OCI-LY3 (cell line): ENCODE measurements around the gene KRTAP19-5.

Experiments
- H2AFZ ChIP-seq: fragments of 200-600, 300-600 bp; shearing (Covaris generic); 2 replicates; pipeline ENCODE4 v1.6.0; 2014; ENCODE audit warnings: antibody characterized with exemption, low read depth, low read length
- H3K27ac ChIP-seq: fragments of 200-600, 300-600 bp; sonication (generic); 2 replicates; pipeline ENCODE4 v1.5.1; 2014; ENCODE audit warnings: mild to moderate bottlenecking, low read length, moderate library complexity, mixed read lengths
- H3K27me3 ChIP-seq: fragments of 200-600, 300-600 bp; sonication (generic); 2 replicates; pipeline ENCODE4 v1.6.1; 2014; ENCODE audit warnings: low read depth, low read length, mixed read lengths
- H3K36me3 ChIP-seq: fragments of 200-600, 300-600 bp; sonication (generic); replicated peaks from 2 replicates; pipeline ENCODE3; 2014; ENCODE audit warnings: low read depth, low read length, mixed read lengths
- H3K4me1 ChIP-seq: fragments of 300-600, 200-600 bp; sonication (generic); 2 replicates; pipeline ENCODE4 v1.6.1; 2014; ENCODE audit warnings: low read length, mixed read lengths
- H3K4me2 ChIP-seq: fragments of 200-600, 300-600 bp; sonication (generic); 2 replicates; pipeline ENCODE4 v1.6.1; 2014; ENCODE audit warnings: low read length, mixed read lengths
- H3K4me3 ChIP-seq: fragments of 300-600, 200-600 bp; sonication (generic); 2 replicates; pipeline ENCODE4 v1.5.1; 2014; ENCODE audit warnings: antibody characterized with exemption, mild to moderate bottlenecking, low read length, moderate library complexity
- H3K79me2 ChIP-seq: fragments of 300-600, 200-600 bp; shearing (Covaris generic); 2 replicates; pipeline ENCODE4 v1.6.1; 2014; ENCODE audit warnings: mild to moderate bottlenecking, low read length, mixed read lengths
- H3K9ac ChIP-seq: fragments of 300-600, 200-600 bp; shearing (Covaris generic); 2 replicates; pipeline ENCODE4 v1.6.0; 2014; ENCODE audit warnings: mild to moderate bottlenecking, low read length, moderate library complexity
- H3K9me3 ChIP-seq: fragments of 200-600, 300-600 bp; shearing (Covaris generic); 2 replicates; pipeline ENCODE4 v1.6.1; 2014; ENCODE audit warnings: low read length, mixed read lengths; ENCODE audit not compliant: insufficient read depth
- H4K20me1 ChIP-seq: fragments of 200-600, 300-600 bp; sonication (generic); 2 replicates; pipeline ENCODE4 v1.6.1; 2016; ENCODE audit warnings: low read length, mixed read lengths; ENCODE audit not compliant: insufficient read depth
- EZH2phosphoT487 ChIP-seq: fragments of 200-600 bp; shearing (Covaris generic); IDR thresholded peaks from 2 replicates; pipeline ENCODE4 v1.6.1; 2018; ENCODE audit warnings: antibody characterized with exemption, mixed run types, low read depth
- TF ChIP-seq, protein P1 (sequence below): fragments of 200-600, 300-600 bp; sonication (generic); IDR thresholded peaks from 2 replicates; pipeline ENCODE4 v1.5.1; 2014; ENCODE audit warnings: antibody characterized with exemption, low read length, low read depth

Gene KRTAP19-5

DNA sequence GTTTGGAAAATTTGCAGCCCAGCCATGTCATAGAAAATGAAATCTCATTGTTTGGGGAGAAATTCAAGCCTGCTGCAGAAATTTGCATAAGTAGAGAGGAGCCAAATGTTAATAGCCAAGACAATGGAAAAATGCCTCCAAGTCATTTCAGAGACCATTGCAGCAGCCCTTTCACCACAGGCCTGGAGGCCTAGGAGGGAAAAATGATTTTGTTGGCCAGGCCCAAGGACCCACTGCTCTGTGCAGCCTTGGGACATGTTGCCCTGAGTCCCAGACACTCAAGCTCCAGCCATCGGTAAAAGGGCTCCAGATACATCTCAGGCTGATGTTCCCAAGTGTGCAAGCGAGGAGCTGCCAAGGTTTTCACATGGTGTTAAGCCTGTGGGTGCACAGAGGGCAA, 15.8 kb downstream of the KRTAP19-5 start:
- Histone ChIP-seq H3K9me3 (no peaks in the 10 kb centered on the region), H3K4me2 (no peak overlapping the region), H4K20me1 (no peaks in the 10 kb centered on the region), H3K27me3 (no peaks in the 10 kb centered on the region), H3K4me1 (no peaks in the 10 kb centered on the region), H3K36me3 (no peaks in the 10 kb centered on the region), H3K4me3 (no peak overlapping the region), H3K79me2 (no peaks in the 10 kb centered on the region), H2AFZ (no peak overlapping the region), H3K9ac (no peak overlapping the region), H3K27ac (no peak overlapping the region)
- no peak for TF ChIP-seq EZH2phosphoT487
- TF ChIP-seq, protein P1, sequence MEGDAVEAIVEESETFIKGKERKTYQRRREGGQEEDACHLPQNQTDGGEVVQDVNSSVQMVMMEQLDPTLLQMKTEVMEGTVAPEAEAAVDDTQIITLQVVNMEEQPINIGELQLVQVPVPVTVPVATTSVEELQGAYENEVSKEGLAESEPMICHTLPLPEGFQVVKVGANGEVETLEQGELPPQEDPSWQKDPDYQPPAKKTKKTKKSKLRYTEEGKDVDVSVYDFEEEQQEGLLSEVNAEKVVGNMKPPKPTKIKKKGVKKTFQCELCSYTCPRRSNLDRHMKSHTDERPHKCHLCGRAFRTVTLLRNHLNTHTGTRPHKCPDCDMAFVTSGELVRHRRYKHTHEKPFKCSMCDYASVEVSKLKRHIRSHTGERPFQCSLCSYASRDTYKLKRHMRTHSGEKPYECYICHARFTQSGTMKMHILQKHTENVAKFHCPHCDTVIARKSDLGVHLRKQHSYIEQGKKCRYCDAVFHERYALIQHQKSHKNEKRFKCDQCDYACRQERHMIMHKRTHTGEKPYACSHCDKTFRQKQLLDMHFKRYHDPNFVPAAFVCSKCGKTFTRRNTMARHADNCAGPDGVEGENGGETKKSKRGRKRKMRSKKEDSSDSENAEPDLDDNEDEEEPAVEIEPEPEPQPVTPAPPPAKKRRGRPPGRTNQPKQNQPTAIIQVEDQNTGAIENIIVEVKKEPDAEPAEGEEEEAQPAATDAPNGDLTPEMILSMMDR = no peak

DNA sequence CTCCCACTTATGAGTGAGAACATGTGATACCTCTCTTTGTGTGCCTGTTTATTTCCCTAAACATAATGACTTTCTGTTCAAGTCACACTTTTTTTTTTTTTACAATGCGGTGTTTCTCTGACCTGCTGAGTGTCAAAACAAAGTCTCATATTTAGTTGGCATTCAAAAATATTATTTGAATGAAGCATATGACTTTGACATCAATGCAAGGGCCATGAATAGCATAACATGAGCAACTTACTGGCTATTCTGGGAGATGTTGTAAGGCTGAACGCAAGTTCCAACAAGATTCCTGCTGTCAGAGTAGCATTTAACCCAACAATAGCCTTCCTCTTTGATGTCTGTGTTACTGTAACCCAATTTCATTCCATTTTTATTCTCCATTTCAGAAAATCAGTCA, 19.8 kb downstream of the KRTAP19-5 start:
- H3K4me1 ChIP-seq = no peaks in the 10 kb centered on the region
- H3K9me3 ChIP-seq = no peaks in the 10 kb centered on the region
- no peak overlapping the region for H3K9ac ChIP-seq
- no peaks in the 10 kb centered on the region for H4K20me1 ChIP-seq
- no peaks in the 10 kb centered on the region for H3K27me3 ChIP-seq
- no peak overlapping the region for H3K4me3 ChIP-seq
- H3K79me2 ChIP-seq = no peaks in the 10 kb centered on the region
- no peak overlapping the region for H3K4me2 ChIP-seq
- TF ChIP-seq EZH2phosphoT487 = no peak
- TF ChIP-seq, protein P1 = no peak
- H3K36me3 ChIP-seq = no peaks in the 10 kb centered on the region
- no peak overlapping the region for H3K27ac ChIP-seq
- H2AFZ ChIP-seq = no peak overlapping the region

DNA sequence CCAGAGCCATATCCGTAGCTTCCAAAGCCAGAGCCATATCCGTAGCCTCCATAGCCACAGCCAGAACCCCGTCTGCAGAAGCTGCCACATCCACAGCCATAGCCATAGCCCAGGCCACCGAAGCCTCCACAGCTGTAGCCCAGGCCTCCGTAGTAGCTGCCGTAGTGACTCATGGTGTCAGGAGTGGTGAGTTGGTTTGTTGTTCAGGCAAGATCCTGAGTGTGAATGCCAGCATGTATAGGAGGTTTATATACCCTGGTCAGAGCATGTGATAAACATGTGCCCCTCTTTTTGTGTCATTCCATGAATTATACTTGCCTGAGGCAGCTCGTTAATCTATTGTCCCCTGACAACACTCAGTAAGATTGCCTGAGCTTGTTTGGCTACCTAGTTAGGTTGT, 21.8 kb downstream of the KRTAP19-5 start, which contains the start of gene KRTAP19-1:
TSS of gene KRTAP19-1 (minus strand) at position 223 of the 400 bp plus-strand sequence. CDS start at position 173, 50 bp downstream.
- H3K4me2 ChIP-seq = no peak within 1 kb of the TSS
- H3K27me3 ChIP-seq = no peaks in the 10 kb centered on the region
- H3K4me3 ChIP-seq = no peak within 1 kb of the TSS
- TF ChIP-seq EZH2phosphoT487 = no peak
- TF ChIP-seq, protein P1 = no peak
- no peaks in the 10 kb centered on the region for H4K20me1 ChIP-seq
- H3K79me2 ChIP-seq = no peaks in the 10 kb centered on the region
- no peaks in the 10 kb centered on the region for H3K4me1 ChIP-seq
- H3K9me3 ChIP-seq = no peaks in the 10 kb centered on the region
- H2AFZ ChIP-seq = no peak within 1 kb of the TSS
- H3K9ac ChIP-seq = no peak within 1 kb of the TSS
- H3K36me3 ChIP-seq = no peaks in the 10 kb centered on the region
- H3K27ac ChIP-seq = no peak within 1 kb of the TSS

DNA sequence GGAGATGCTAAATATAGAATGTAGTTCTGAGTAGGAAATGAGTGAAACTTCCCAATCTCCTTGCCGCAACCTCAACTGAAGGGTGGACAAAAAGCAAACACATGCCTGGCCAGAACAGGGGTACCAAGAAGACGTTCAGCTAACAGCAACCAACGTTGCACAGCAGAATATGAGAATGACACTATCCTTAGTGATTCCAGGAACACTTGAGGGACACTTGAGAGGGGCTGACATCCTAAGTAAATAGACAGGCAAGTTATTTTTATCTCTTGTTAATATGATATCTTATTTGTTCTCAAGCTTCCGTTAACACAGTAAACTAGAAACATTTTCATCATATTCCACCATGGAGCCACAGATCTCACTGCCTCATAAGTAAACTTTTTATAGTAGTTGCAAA, 22.7 kb downstream of the KRTAP19-5 start:
- Histone ChIP-seq H3K79me2 (no peaks in the 10 kb centered on the region), H3K4me1 (no peaks in the 10 kb centered on the region), H3K4me3 (no peak overlapping the region), H3K9ac (no peak overlapping the region), H4K20me1 (no peaks in the 10 kb centered on the region), H3K27me3 (no peaks in the 10 kb centered on the region), H3K27ac (no peak overlapping the region), H3K36me3 (no peaks in the 10 kb centered on the region), H3K4me2 (no peak overlapping the region), H3K9me3 (no peaks in the 10 kb centered on the region), H2AFZ (no peak overlapping the region)
- TF ChIP-seq, protein P1 = no peak
